Natural killer cell (primary cell): ENCODE results near the gene OTOP2. TPM values are rescaled to one million over a fixed set of nuclear protein-coding genes. Genes with fewer than 3 reads are reported as not detected.

Experiments used
- ATAC-seq, 3 donors: fragments of 150-1000 bp in 2 of 3; fragments of 200-7000 bp in 1 of 3; cut with Tn5 transposase; 1 replicate in 1 of 3; 2 replicates in 2 of 3; pipeline ENCODE4 v1.10.0; 2021; ENCODE audit warnings: mild to moderate bottlenecking in 2 of 3, moderate library complexity in 2 of 3
- DNase-seq, 2 donors: peaks; one replicate each; pipeline versions ENCODE4 v3.0.0 to v3.0.0-alpha.2; 2013 to 2021; ENCODE audit warnings: mixed read lengths in 1 of 2
- H3K27ac ChIP-seq: one replicate; pipeline ENCODE4 v1.5.1; 2013; ENCODE audit warnings: mild to moderate bottlenecking, low read length
- H3K27me3 ChIP-seq: one replicate; pipeline ENCODE4 v1.6.1; 2013; ENCODE audit warnings: low read length; ENCODE audit not compliant: control insufficient read depth, insufficient read depth
- H3K36me3 ChIP-seq: one replicate; pipeline ENCODE4 v1.6.1; 2013; ENCODE audit warnings: low read length; ENCODE audit not compliant: control insufficient read depth, insufficient read depth
- H3K4me1 ChIP-seq: one replicate; pipeline ENCODE4 v1.6.1; 2013; ENCODE audit warnings: low read length; ENCODE audit not compliant: control insufficient read depth, insufficient read depth
- H3K4me3 ChIP-seq: one replicate; pipeline ENCODE4 v1.5.1; 2013; ENCODE audit warnings: low read length
- H3K9me3 ChIP-seq: one replicate; pipeline ENCODE4 v1.6.1; 2013; ENCODE audit warnings: low read length; ENCODE audit not compliant: control insufficient read depth, insufficient read depth
- H3K27ac Mint-ChIP-seq, 2 donors: one replicate each; pipeline ENCODE4 v1.8.0; 2022; ENCODE audit warnings: mild to moderate bottlenecking in 2 of 2, mixed read lengths in 2 of 2, moderate library complexity in 1 of 2
- H3K27me3 Mint-ChIP-seq, 2 donors: one replicate each; pipeline ENCODE4 v1.8.0; 2022; ENCODE audit warnings: low read depth in 2 of 2, mixed read lengths in 2 of 2
- H3K36me3 Mint-ChIP-seq: one replicate; pipeline ENCODE4 v1.8.0; 2022; ENCODE audit warnings: mixed read lengths
- H3K4me1 Mint-ChIP-seq, 2 donors: one replicate each; pipeline ENCODE4 v1.8.0; 2022; ENCODE audit warnings: mixed read lengths in 2 of 2
- H3K4me3 Mint-ChIP-seq: one replicate; pipeline ENCODE4 v1.8.0; 2022; ENCODE audit warnings: mild to moderate bottlenecking, moderate library complexity, mixed read lengths
- H3K9me3 Mint-ChIP-seq, 2 donors: one replicate each; pipeline ENCODE4 v1.8.0; 2022; ENCODE audit warnings: mixed read lengths in 2 of 2
- CTCF ChIP-seq: fragments of 200-600 bp; IDR thresholded peaks from one replicate; pipeline ENCODE4 v1.8.0; 2022; ENCODE audit warnings: antibody characterized with exemption
- WGBS: methylation state at CpG from one replicate; pipeline ENCODE4 v1.1.7; 2013; ENCODE audit warnings: missing lambda C conversion rate; ENCODE audit not compliant: insufficient coverage; 5-methylcytosine and 5-hydroxymethylcytosine counted together
- intact Hi-C: fragments of 100-400 bp; cut with micrococcal nuclease; formaldehyde crosslinking; loops from one replicate; pipeline ENCODE4 v1.14.2; 2022
- total RNA-seq, 4 donors: library from RNA; stranded (reverse); fragments of 120-200 nt in 1 of 4; gene quantifications; one replicate each; pipeline versions ENCODE4 v1.2.3 to v1.2.4, GENCODE V29; 2013 to 2022

The OTOP2 gene
- total RNA-seq, 3 donors from 2014 or later (not counting 1 experiment from before 2014, with no cell fraction given): not detected

- no peak overlapping the region for H3K27ac Mint-ChIP-seq
- peaks cover 7 to 21% of the 10 kb centered on the region in 2 donors for H3K27me3 Mint-ChIP-seq
- H3K9me3 Mint-ChIP-seq: no peaks in the 10 kb centered on the region
- intact Hi-C loops: no loop called here
- TF ChIP-seq CTCF: no peak
- peaks cover 12% of the 10 kb centered on the region for H3K27me3 ChIP-seq
- 77% methylated on average over 13 of the region's 13 CpGs for WGBS
- H3K4me3 Mint-ChIP-seq: no peak overlapping the region
- no peaks in the 10 kb centered on the region for H3K9me3 ChIP-seq
- H3K36me3 ChIP-seq: no peaks in the 10 kb centered on the region
- no peak overlapping the region for H3K27ac ChIP-seq
- DNase-seq (no peak), ATAC-seq (no peak)
- no peaks in the 10 kb centered on the region for H3K36me3 Mint-ChIP-seq
- no peaks in the 10 kb centered on the region for H3K4me1 ChIP-seq
- H3K4me1 Mint-ChIP-seq: no peaks in the 10 kb centered on the region
- H3K4me3 ChIP-seq: no peak overlapping the region
Observed at GRCh38 chr17:74888469-74888868, 35.6 kb upstream of the OTOP2 start.

- H3K27ac ChIP-seq: no peak overlapping the region
- WGBS: 88% methylated on average over 7 of the region's 7 CpGs
- H3K9me3 ChIP-seq: no peaks in the 10 kb centered on the region
- intact Hi-C loops: no loop called here
- Mint-ChIP-seq H3K27ac (no peak overlapping the region), H3K4me3 (no peak overlapping the region), H3K4me1 (peaks cover 0 to 3% of the 10 kb centered on the region in 2 donors), H3K27me3 (peaks cover 14 to 28% of the 10 kb centered on the region in 2 donors), H3K9me3 (no peaks in the 10 kb centered on the region), H3K36me3 (no peaks in the 10 kb centered on the region)
- no peak overlapping the region for H3K4me3 ChIP-seq
- no peaks in the 10 kb centered on the region for H3K36me3 ChIP-seq
- no peak for TF ChIP-seq CTCF
- H3K27me3 ChIP-seq: peaks cover 18% of the 10 kb centered on the region
- ATAC-seq (no peak), DNase-seq (no peak)
- no peaks in the 10 kb centered on the region for H3K4me1 ChIP-seq
Observed at GRCh38 chr17:74890554-74890953, 33.5 kb upstream of the OTOP2 start.

- Mint-ChIP-seq H3K27ac (no peak overlapping the region), H3K27me3 (peaks cover 25 to 33% of the 10 kb centered on the region in 2 donors), H3K36me3 (no peaks in the 10 kb centered on the region), H3K4me3 (no peak overlapping the region), H3K9me3 (no peaks in the 10 kb centered on the region), H3K4me1 (peaks cover 0 to 3% of the 10 kb centered on the region in 2 donors)
- intact Hi-C loops: no loop called here
- Histone ChIP-seq H3K4me1 (no peaks in the 10 kb centered on the region), H3K27me3 (peaks cover 21% of the 10 kb centered on the region), H3K36me3 (no peaks in the 10 kb centered on the region), H3K27ac (no peak overlapping the region), H3K4me3 (no peak overlapping the region), H3K9me3 (no peaks in the 10 kb centered on the region)
- 80% methylated on average over 20 of the region's 20 CpGs for WGBS
- no peak for DNase-seq
- TF ChIP-seq CTCF: no peak
- ATAC-seq: no peak
Observed at GRCh38 chr17:74892013-74892841, 31.8 kb upstream of the OTOP2 start.
